Measurements from ENCODE around the gene MYLK2. TPM values are rescaled to one million over a fixed set of nuclear protein-coding genes. Genes with fewer than 3 reads are reported as not detected.

MYLK2 gene
- total and polyA plus RNA-seq, 2 donors (not counting 1 experiment from before 2014, with no cell fraction given), result under 0.01 TPM; not detected in 1

- DNase-seq (ENCODE audit: low read depth in 2 of 2), result no peak
- Histone ChIP-seq H3K4me2 (ENCODE audit: extremely low read depth, insufficient read depth, low read length) (no peak overlapping the region), H4K20me1 (ENCODE audit: control insufficient read depth, extremely low read depth, insufficient read depth, low read length) (no peaks in the 10 kb centered on the region), H3K27ac (ENCODE audit: insufficient read depth, low read length) (no peak overlapping the region), H3K9ac (ENCODE audit: insufficient read depth, low read length) (no peak overlapping the region), H3K36me3 (ENCODE audit: control insufficient read depth, insufficient read depth, low read length) (peaks cover 5% of the 10 kb centered on the region), H3K4me1 (ENCODE audit: control insufficient read depth, extremely low read depth, insufficient read depth, low read length) (no peaks in the 10 kb centered on the region), H3K9me3 (ENCODE audit: control insufficient read depth, insufficient read depth, low read depth, low read length) (no peaks in the 10 kb centered on the region), H3K27me3 (ENCODE audit: control insufficient read depth, insufficient read depth, low read length) (no peaks in the 10 kb centered on the region), H3K4me3 (replicated peaks in 1 of 4; ENCODE audit: control extremely low read depth in 1 of 4, insufficient read depth in 1 of 4, low read depth in 3 of 4, low read length in 4 of 4) (no peak overlapping the region), H2AFZ (ENCODE audit: low read length) (no peak overlapping the region), H3K79me2 (ENCODE audit: control insufficient read depth, insufficient read depth, low read length) (no peaks in the 10 kb centered on the region)
- TF ChIP-seq CTCF (conservative IDR thresholded peaks at IDR 0.05 in 1 of 2, IDR thresholded peaks at IDR 0.05 in 1 of 2; ENCODE audit: low read depth in 1 of 2, low read length in 2 of 2), result no peak
- no peak for TF ChIP-seq EZH2 (IDR thresholded peaks at IDR 0.05; ENCODE audit: low read length, missing control alignments)
Observed at GRCh38 chr20:31774408-31774807, 44.7 kb upstream of the MYLK2 start.

GRCh38 chr20:31780839-31781238 is 38.3 kb upstream of the MYLK2 start:
- Histone ChIP-seq H3K27ac (ENCODE audit: insufficient read depth, low read length) (no peak overlapping the region), H3K4me1 (ENCODE audit: control insufficient read depth, extremely low read depth, insufficient read depth, low read length) (no peaks in the 10 kb centered on the region), H3K79me2 (ENCODE audit: control insufficient read depth, insufficient read depth, low read length) (no peaks in the 10 kb centered on the region), H3K36me3 (ENCODE audit: control insufficient read depth, insufficient read depth, low read length) (peaks cover 10% of the 10 kb centered on the region), H3K9me3 (ENCODE audit: control insufficient read depth, insufficient read depth, low read depth, low read length) (no peaks in the 10 kb centered on the region), H3K27me3 (ENCODE audit: control insufficient read depth, insufficient read depth, low read length) (no peaks in the 10 kb centered on the region), H3K4me2 (ENCODE audit: extremely low read depth, insufficient read depth, low read length) (no peak overlapping the region), H4K20me1 (ENCODE audit: control insufficient read depth, extremely low read depth, insufficient read depth, low read length) (no peaks in the 10 kb centered on the region), H3K4me3 (replicated peaks in 1 of 4; ENCODE audit: control extremely low read depth in 1 of 4, insufficient read depth in 1 of 4, low read depth in 3 of 4, low read length in 4 of 4) (no peak overlapping the region), H2AFZ (ENCODE audit: low read length) (no peak overlapping the region), H3K9ac (ENCODE audit: insufficient read depth, low read length) (no peak overlapping the region)
- no peak for DNase-seq (ENCODE audit: low read depth in 2 of 2)
- TF ChIP-seq EZH2 (IDR thresholded peaks at IDR 0.05; ENCODE audit: low read length, missing control alignments) (no peak), CTCF (conservative IDR thresholded peaks at IDR 0.05 in 1 of 2, IDR thresholded peaks at IDR 0.05 in 1 of 2; ENCODE audit: low read depth in 1 of 2, low read length in 2 of 2) (no peak)

- Histone ChIP-seq H3K27ac (ENCODE audit: insufficient read depth, low read length) (no peak overlapping the region), H3K36me3 (ENCODE audit: control insufficient read depth, insufficient read depth, low read length) (peaks cover 10% of the 10 kb centered on the region), H3K79me2 (ENCODE audit: control insufficient read depth, insufficient read depth, low read length) (no peaks in the 10 kb centered on the region), H2AFZ (ENCODE audit: low read length) (no peak overlapping the region), H3K4me2 (ENCODE audit: extremely low read depth, insufficient read depth, low read length) (no peak overlapping the region), H4K20me1 (ENCODE audit: control insufficient read depth, extremely low read depth, insufficient read depth, low read length) (no peaks in the 10 kb centered on the region), H3K4me1 (ENCODE audit: control insufficient read depth, extremely low read depth, insufficient read depth, low read length) (no peaks in the 10 kb centered on the region), H3K9me3 (ENCODE audit: control insufficient read depth, insufficient read depth, low read depth, low read length) (no peaks in the 10 kb centered on the region), H3K27me3 (ENCODE audit: control insufficient read depth, insufficient read depth, low read length) (no peaks in the 10 kb centered on the region), H3K4me3 (replicated peaks in 1 of 4; ENCODE audit: control extremely low read depth in 1 of 4, insufficient read depth in 1 of 4, low read depth in 3 of 4, low read length in 4 of 4) (no peak overlapping the region), H3K9ac (ENCODE audit: insufficient read depth, low read length) (no peak overlapping the region)
- no peak for TF ChIP-seq CTCF (conservative IDR thresholded peaks at IDR 0.05 in 1 of 2, IDR thresholded peaks at IDR 0.05 in 1 of 2; ENCODE audit: low read depth in 1 of 2, low read length in 2 of 2)
- no peak for TF ChIP-seq EZH2 (IDR thresholded peaks at IDR 0.05; ENCODE audit: low read length, missing control alignments)
- DNase-seq (ENCODE audit: low read depth in 2 of 2), result peak in 1 of 2 donors; percentile 13
Observed at GRCh38 chr20:31781945-31782344, 37.2 kb upstream of the MYLK2 start.
